NCI-H1105 (cell line): ENCODE data around the gene HHAT.

Experiments used
- DNase-seq: peaks from one replicate; lab custom pipeline; 2025; lab: John Stamatoyannopoulos, UW

Gene HHAT

GRCh38 chr1:210440081-210440480 lies 111.4 kb downstream of the HHAT start:
- no peak for DNase-seq

DNA sequence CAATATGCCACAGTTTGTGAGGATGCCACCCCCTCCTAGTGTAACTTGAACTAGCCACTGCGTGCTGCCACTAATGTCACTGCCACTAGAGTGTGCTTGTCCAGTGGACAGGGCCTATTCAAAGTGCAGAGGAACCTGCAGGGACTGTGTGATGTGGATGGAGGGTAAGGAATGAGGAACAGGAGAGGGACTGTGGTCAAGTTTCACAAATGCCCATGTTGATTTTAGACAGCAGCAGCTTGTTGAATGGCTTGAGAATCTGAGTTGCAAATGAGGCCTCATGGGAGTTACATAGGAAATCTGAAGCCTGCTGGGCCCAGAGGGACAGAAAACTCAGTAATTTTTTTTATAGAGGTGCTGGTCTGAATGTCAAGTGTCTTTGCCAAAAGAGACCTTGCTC lies 112.3 kb downstream of the HHAT start:
- DNase-seq = no peak

GRCh38 chr1:210445485-210445884 lies 116.8 kb downstream of the HHAT start:
- DNase-seq = no peak

DNA sequence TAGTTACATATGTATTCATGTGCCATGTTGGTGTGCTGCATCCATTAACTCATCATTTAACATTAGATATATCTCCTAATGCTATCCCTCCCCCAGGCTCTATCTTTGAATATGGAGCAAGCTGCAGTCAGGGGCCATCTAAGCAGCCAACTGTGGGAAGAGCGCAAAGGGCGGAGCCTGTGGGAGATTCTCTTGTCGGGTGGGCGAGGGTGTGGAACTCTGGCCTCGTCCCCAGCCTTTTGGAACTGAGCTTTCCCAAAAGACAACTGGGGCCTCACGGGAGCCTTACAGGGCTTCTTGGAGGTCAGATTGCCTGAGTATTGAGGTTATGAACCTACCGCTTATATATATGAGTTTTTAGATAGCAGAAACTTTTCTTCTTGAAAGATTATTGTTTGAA lies 117.2 kb downstream of the HHAT start:
- DNase-seq = no peak

GRCh38 chr1:210446479-210446878 lies 117.8 kb downstream of the HHAT start:
- no peak for DNase-seq

DNA sequence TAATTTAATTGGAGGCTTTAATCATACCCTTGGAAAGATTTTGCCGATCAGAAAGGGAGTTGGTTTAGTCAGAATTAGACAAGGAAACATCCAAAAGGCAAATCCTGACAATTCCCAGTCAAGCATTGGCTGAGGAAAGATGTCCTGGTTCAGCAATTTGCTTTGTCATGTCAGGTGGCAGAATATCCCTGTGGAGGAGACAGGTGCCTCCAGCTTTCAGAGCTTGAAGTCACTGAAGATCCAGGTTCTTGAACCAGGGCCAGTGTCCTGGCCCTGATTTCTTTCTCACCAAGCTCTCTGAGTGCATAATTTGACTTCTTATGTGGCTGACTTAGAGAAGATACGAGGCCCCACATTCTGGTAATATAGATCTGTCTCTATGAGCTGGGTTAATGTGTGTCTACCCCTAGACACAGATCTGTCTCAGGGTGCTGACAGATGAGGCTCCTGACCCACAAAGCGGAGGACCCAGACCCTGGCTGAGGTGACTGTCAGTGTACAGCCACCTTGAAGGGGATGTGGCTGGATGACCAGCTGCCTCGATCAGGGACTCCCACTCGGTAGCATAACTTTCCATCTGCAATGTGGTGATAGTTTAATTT lies 118.9 kb downstream of the HHAT start:
- DNase-seq = no peak

DNA sequence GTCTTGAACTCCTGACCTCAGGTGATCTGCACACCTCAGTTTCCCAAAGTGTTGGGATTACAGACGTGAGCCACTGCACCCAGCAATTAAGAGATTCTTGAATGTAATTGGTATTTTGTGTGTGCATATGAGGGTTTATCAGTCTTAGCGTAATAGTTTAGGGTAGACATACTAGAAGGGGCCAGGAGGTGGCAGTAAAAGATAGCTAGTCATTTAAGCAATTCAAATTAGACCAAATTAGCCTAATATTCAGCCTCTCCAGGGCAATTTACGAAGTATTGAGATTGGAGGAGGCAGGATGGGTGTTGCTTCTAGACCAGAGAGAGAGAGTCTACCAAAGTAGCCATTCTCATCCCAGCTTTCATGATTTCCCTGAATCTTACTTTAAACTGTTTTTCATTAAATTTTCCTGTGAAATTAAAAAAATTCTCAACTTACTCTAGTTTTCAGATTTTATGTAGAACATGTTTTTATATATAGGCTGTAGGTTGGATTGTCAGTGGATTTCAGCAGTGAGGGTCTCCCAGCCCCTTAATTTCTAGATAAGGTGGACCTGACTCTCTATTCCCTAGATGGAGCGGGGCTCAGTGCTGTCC lies 119.7 kb downstream of the HHAT start:
- peak; percentile 64 for DNase-seq

DNA sequence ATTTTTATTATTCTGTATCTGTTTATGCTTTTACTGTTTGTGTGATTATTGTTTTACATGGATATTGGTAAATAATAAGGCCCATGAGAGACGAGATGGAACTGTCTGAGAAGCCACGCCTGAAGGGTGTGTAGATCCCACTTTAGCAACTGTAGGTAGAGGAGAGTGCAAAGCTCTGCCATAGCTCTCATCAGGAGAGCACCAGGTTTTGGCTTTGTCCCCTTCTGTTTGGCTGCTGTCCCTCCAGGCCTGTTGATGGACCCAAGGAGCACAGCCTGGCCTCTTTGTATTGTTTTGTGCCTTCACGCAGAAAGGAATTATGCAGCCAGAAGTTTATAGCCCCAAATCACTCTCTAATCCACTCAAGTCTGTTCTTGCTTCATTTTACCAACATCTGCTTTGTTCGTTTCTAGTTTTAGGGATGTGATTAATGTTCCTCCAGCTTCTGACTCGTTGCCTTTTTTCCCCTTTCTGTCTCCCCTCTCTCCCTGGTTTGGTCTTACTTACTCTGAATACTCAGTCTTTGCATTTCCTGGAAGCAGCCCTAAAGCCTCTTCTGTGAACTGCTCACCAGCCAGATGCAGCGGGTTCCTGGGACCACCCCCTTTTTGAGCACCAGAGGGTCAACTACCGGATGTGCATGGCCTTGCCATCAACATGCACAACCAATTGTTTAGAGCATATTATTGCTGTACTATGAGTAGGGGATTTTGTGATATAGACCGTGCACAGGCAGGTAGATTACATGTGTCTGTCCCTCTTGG lies 127.3 kb downstream of the HHAT start:
- DNase-seq = no peak

DNA sequence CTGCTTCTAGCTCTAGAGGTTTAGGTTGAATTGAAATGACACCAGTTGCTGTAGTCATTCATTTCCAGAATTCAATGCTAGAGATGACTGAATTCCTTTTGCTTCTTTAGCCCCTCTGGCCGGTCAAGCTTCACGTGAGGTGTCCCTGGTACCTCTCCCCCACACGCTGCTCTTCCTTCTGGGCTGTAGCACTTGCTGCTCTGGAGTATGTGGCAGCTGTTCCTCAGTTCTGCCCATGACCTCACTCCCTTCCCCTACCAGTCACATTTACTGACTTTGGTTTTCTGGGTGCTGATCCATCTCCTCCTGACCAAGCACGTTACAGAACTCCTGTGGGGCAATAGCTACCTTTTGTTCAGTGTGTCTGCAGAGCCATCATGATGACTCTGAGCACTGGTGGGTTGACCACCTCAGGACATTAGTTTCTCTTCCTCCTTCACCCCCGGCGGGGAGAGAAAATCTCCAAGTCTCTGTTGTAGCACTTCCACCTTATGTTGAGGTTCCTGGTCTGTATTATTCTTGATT lies 128.1 kb downstream of the HHAT start:
- DNase-seq = no peak

DNA sequence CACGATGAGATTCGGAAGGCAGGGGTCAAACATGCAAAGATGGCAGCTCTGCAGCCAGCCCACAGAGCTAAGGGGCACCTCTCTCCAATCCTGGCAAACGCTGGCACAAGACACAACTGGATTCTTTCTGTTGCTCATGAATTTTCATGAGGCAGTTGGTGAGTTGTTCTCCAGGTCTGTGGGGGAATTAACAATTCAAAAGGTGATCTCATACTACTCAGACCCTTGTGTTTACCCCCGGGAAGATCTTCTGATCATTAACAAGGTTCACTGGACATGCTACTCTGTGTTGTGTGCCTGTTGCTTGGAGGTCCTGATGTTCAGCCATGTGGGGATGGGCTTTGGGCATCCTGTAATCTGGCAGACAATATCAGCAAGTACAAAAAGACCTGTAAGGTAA lies 128.9 kb downstream of the HHAT start:
- DNase-seq = no peak

- DNase-seq = peak; percentile 70
Measured at GRCh38 chr1:210464519-210465039, 135.9 kb downstream of the HHAT start.

- no peak for DNase-seq
Measured at GRCh38 chr1:210465150-210465549, 136.4 kb downstream of the HHAT start.

DNA sequence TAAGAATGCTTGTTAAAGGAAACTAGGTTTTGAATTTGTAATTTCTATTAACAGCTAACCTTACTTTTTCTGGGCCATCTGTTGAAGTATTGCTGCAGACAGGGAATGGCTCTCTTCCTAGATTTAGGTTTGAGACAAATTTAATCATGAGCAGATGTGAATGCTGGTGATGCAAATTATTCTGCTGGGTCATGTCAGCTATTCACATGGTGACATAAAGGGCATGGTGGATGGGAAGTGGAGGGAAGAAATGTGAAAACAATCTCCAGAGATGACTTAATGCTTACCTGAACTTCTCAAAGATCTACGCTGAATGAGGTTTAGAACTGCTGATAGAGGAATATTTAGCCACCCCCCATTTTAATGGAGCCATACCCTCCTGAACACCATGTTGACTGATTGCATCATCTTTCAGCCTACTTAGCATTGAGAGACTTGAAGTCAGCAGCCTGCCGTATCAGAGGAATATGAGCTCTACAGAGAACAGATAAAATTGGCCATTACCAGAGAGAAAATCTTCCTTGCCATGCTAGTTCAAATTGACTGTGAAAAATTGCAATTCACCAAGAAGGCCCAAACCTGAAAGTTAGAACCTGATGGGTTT lies 138.8 kb downstream of the HHAT start:
- no peak for DNase-seq

DNA sequence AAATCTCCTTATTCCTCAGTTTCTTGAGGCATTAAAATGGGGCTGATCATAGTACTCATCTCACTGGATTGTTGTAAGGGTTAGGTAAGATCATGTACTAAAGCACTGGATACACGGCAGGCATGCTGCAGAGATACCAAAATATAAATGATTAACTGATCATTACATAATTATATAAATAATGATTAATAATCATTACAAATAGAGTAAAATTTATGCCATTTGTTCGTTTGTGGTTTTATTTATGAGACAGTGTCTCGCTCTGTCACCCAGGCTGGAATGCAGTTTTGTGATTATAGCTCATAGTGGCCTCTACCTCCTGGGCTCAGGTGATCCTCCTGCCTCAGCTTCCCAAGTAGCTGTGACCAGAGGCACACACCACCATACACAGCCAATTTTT lies 140.7 kb downstream of the HHAT start:
- DNase-seq = no peak

DNA sequence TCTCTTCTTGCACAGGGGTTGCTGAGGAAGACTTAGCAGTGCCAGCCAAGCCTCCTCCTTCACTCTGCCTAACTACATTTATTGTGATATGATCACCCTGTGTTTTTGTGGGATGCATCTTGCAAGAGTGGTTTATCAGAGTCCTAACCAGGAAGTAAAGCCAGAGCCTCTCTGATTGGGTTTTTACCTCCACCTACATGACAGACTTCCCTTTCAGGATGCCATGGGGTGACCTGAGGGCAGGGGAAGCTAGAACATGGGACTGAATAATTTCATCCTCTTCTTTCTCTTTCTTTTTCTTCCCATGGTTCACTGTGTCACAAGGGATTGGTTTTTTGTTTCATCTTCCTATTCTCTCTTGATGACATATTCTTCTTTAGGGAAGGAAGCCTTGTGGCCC lies 146.6 kb downstream of the HHAT start:
- no peak for DNase-seq

- no peak for DNase-seq
Measured at GRCh38 chr1:210475806-210476205, 147.1 kb downstream of the HHAT start.

GRCh38 chr1:210476730-210477129 lies 148.0 kb downstream of the HHAT start:
- no peak for DNase-seq

DNA sequence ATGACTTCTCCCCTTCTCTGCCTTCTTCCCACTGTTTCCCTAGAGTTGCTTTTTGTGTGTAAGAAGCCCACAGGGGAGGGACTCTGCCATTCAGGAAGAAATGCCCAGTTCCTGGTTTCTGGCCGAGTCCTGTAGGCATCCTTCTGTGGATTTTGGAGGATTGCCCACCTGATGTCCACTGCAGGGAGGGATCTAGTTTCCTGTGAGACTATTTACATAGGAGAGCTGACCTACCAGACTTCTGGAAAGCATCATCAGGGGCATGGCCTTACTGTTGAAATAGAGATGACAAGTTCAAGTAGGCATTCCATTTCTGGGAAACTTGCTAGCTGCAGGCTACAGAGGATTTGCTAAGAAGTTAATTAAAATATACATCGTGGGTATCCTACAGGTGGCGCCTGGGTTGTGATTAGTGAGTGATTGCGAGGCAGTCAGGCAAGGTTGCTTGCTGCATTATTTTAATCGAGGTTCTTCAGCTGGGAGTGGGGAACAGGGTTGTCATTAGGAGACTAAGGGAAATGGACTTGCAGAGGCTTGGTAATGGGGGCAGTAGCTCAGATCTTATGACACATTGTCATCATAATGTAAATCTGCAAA lies 148.7 kb downstream of the HHAT start:
- DNase-seq = no peak

DNA sequence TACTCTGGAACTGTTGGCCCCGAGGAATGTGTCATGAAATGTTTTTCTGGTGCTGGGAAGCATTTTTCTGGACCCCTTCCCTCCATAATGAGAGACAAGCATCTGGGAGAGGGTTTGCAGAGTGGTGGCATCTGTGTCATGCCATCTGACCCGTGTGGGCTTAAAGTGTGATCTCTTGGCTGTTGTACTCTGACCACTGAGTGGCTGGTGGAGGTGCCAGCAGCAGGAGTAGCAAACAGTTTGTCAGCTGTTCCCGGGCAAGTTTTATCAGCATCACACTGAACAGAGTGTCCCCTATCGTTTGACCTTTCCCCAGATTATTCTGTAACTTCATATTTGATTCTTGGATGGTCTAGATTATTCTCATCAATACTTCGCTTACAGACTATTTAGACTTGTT lies 150.1 kb downstream of the HHAT start:
- DNase-seq = no peak

- no peak for DNase-seq
Measured at GRCh38 chr1:210482491-210482890, 153.8 kb downstream of the HHAT start.

DNA sequence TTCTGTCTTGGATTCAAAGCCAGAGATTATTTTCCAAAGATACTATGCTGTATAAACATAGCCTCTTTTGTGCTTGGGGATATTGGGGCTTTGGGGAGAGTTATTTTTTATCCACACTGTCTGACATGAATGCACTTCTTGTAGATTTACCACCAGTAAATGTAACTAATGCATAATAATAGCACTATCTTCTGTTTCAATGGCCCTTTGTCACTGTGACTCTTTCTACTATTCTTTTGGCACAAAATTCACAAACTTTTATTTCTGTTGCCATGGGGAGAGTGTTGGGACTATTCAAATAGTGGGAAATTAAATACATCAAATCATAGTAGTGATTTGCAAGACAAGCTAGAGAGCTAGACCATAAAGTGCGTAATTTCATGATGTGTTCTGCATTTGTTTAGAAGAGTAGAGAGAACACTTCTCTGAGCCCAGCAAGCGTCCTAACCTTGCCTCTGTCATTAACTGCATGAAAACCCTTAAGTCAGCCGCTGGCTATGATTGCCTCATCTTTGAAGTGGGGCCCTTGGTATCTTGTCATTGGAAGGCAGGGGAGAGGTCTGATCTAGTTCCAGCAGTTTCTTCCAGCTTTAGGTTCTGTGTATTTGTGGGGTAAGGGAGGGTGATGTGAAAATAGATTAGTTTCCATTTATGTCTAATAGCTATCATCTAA lies 154.4 kb downstream of the HHAT start:
- no peak for DNase-seq

DNA sequence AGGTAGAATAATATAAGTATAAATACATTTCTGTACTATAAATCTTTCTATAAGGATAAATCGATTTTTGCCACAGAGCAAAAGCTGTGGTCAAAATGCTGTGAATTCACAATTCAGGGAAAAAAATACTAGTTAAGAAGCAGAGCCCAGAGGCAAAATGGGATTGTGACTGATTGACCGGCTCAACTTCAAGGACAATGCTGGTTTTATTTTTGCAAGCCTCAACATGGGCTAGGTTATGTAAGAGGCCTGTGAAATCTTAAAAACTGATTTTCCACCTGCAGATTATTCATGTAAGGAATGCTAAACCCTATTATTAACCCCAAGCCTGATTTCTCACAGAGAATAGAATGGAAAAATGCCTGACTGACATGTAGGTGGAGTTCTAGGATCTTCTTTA lies 155.1 kb downstream of the HHAT start:
- DNase-seq = no peak
